ENCODE measurements around the gene UBE2QL1.

DNA sequence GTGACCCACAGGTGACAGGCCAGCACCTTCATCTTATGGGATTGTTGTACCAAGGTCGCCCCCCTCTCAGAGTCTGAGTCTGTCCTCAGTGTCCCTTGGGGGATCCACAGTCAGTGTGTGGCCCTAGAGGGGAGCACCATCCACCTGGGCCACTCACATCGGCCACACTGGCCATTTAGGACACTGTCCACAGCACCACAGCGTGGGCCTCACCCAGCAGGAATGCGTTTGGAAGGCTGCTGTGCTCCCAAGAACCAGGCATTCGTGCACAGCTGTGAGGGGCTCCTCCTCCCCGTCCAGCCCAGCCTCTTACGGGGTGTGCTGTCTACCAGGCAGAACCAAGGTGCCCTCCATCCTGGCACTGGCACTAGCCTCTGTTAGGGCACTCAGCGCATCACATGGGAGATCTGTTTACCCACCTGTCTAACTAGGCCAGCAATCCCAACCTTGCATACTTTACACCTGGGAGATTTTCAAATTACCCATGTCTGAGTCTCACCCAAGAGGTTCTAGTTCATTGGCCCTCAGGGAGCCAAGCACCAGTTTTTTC lies 24.5 kb upstream of the UBE2QL1 start:
- TF ChIP-seq POLR2A (IDR thresholded peaks at IDR 0.05) = no peak
- no peak for TF ChIP-seq POLR2AphosphoS5 (IDR thresholded peaks at IDR 0.05)
- TF ChIP-seq, protein P1, sequence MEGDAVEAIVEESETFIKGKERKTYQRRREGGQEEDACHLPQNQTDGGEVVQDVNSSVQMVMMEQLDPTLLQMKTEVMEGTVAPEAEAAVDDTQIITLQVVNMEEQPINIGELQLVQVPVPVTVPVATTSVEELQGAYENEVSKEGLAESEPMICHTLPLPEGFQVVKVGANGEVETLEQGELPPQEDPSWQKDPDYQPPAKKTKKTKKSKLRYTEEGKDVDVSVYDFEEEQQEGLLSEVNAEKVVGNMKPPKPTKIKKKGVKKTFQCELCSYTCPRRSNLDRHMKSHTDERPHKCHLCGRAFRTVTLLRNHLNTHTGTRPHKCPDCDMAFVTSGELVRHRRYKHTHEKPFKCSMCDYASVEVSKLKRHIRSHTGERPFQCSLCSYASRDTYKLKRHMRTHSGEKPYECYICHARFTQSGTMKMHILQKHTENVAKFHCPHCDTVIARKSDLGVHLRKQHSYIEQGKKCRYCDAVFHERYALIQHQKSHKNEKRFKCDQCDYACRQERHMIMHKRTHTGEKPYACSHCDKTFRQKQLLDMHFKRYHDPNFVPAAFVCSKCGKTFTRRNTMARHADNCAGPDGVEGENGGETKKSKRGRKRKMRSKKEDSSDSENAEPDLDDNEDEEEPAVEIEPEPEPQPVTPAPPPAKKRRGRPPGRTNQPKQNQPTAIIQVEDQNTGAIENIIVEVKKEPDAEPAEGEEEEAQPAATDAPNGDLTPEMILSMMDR (IDR thresholded peaks at IDR 0.05) = no peak
- TF ChIP-seq EP300 (IDR thresholded peaks at IDR 0.05) = no peak
